Adrenal gland (tissue), 5 donors: ENCODE measurements around the gene GPHN.

ENCODE experiments used
- POLR2A ChIP-seq, 2 donors: fragments of 450-650 bp; IDR thresholded peaks; one replicate each; pipeline ENCODE4 v1.6.1; 2017; ENCODE audit warnings: antibody characterized with exemption in 2 of 2, mild to moderate bottlenecking in 2 of 2, moderate library complexity in 1 of 2
- TF ChIP-seq, protein P1 (sequence below), 6 experiments: fragments of 450-650 bp in 4 of 6; fragments of 200-600 bp in 2 of 6; sonication (generic) in 1 of 6; IDR thresholded peaks; 1 replicate in 5 of 6; 2 replicates in 1 of 6; pipeline versions ENCODE4 v1.5.1 to v1.8.0; 2016 to 2021; ENCODE audit warnings: antibody characterized with exemption in 6 of 6, mild to moderate bottlenecking in 2 of 6, moderate library complexity in 1 of 6
- donor health status: DM: no; HTN: no; CAD: no.

DNA sequence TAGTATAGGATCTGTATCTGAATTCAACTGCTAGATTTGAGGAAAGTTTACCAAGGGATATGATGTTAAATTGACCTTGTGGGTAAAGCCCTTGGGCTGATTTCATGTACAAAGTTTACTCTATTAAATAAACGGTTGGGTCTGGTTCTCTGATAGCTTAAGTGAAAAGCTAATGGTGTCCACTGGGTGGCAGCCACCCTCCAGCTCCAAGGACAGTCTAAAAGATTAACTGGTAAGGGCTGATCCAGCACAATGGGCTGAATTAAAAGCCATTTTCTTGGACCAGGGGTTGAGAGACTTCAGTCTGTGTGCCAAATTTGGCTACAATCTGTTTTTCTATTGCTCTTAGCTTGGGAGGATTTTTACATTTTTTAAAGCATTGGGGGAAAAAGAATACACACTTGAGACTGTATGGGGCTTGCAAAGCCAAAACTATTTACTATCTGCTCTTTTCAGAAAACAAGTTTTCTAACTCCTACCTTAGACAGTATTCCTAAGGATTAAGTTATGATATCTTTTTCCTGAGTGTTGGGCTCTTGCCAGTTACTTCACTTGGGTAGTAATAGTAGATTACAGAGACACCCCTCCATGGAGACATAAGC is 116.5 kb downstream of the GPHN start:
- TF ChIP-seq, protein P1, sequence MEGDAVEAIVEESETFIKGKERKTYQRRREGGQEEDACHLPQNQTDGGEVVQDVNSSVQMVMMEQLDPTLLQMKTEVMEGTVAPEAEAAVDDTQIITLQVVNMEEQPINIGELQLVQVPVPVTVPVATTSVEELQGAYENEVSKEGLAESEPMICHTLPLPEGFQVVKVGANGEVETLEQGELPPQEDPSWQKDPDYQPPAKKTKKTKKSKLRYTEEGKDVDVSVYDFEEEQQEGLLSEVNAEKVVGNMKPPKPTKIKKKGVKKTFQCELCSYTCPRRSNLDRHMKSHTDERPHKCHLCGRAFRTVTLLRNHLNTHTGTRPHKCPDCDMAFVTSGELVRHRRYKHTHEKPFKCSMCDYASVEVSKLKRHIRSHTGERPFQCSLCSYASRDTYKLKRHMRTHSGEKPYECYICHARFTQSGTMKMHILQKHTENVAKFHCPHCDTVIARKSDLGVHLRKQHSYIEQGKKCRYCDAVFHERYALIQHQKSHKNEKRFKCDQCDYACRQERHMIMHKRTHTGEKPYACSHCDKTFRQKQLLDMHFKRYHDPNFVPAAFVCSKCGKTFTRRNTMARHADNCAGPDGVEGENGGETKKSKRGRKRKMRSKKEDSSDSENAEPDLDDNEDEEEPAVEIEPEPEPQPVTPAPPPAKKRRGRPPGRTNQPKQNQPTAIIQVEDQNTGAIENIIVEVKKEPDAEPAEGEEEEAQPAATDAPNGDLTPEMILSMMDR (IDR thresholded peaks at IDR 0.05) = peak; percentile 57 to 72 (median 67)
- TF ChIP-seq POLR2A (IDR thresholded peaks at IDR 0.05) = no peak
